GM23248 (cell line): Measurements from ENCODE around the gene NHLRC2.

ENCODE experiments used
- EZH2 ChIP-seq: fragments of 200-600 bp; sonication (generic); IDR thresholded peaks from 2 replicates; pipeline ENCODE4 v1.6.1; 2018; ENCODE audit warnings: antibody characterized with exemption, mild to moderate bottlenecking; ENCODE audit not compliant: insufficient read depth, poor library complexity, severe bottlenecking
- EZH2phosphoT487 ChIP-seq: fragments of 200-600 bp; sonication (generic); IDR thresholded peaks from 2 replicates; pipeline ENCODE4 v1.6.1; 2018; ENCODE audit warnings: antibody characterized with exemption, moderate library complexity, mild to moderate bottlenecking, low read depth; ENCODE audit not compliant: insufficient read depth

- TF ChIP-seq EZH2phosphoT487 (no peak), EZH2 (no peak)
Measured at GRCh38 chr10:113957013-113957412, 102.6 kb downstream of the NHLRC2 start.
